ENCODE measurements around the gene ABTB1.

Gene ABTB1

GRCh38 chr3:127722091-127722784, 49.5 kb downstream of the ABTB1 start:
- peak; percentile 75 for DNase-seq

- peak; percentile 92 for DNase-seq
Measured at GRCh38 chr3:127723011-127723567, 50.3 kb downstream of the ABTB1 start.

GRCh38 chr3:127726894-127727293, 54.1 kb downstream of the ABTB1 start:
- DNase-seq, result no peak

- peak; percentile 62 for DNase-seq
Measured at GRCh38 chr3:127728417-127729015, 55.8 kb downstream of the ABTB1 start.

- peak; percentile 60 for DNase-seq
Measured at GRCh38 chr3:127729556-127730056, 56.9 kb downstream of the ABTB1 start.

DNA sequence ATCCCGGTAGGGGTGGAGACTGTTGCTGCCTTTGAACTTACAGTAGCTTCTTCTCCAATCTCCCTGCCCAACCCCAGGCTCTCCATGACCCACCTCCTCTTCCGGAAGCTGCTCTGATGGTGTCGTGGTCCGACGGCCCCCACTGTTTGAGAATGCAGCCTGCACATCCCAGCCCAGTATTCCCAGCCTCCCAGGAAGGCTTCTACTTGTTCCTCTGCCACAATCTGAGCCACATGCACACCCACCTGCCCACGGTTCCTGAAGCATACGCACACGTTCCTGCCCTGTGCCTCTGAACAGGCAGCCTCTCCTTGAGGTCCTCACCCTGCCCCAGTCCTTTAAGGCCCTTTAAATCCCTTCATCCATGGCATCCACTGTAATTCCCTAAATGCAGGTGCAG, 57.4 kb downstream of the ABTB1 start:
- peak; percentile 29 for DNase-seq

Data from DMS79 (cell line).